Measurements from ENCODE around the gene TMOD1. TPM values are rescaled to one million over a fixed set of nuclear protein-coding genes. Genes with fewer than 3 reads are reported as not detected.

The TMOD1 gene
- total and polyA plus RNA-seq, 9 of the 15 experiments (the other 6 are each of a cell fraction or from before 2014, with no cell fraction given): 7.1 to 41.2 (median 14.2) TPM

- Histone ChIP-seq H3K27me3 (ENCODE audit: control insufficient read depth in 2 of 2, insufficient read depth in 2 of 2, low read length in 2 of 2) (no peaks in the 10 kb centered on the region), H3K36me3 (ENCODE audit: control insufficient read depth, insufficient read depth, low read length) (peaks cover 34% of the 10 kb centered on the region; the same call in 2 of the 3 replicates), H2AFZ (ENCODE audit: low read depth, low read length) (no peak overlapping the region), H3K4me3 (no peak overlapping the region), H3K9me1 (ENCODE audit: control insufficient read depth, insufficient read depth, low read length) (peaks cover 15% of the 10 kb centered on the region), H4K20me1 (replicated peaks; ENCODE audit: control insufficient read depth, insufficient read depth, low read length) (peaks cover 50% of the 10 kb centered on the region), H3K9ac (ENCODE audit: insufficient read depth in 1 of 2, low read depth in 2 of 2, low read length in 2 of 2) (no peak overlapping the region; a peak in 1 of 4 replicates), H3K27ac (ENCODE audit: extremely low read depth, low read depth, low read length) (no peak overlapping the region), H3K79me2 (ENCODE audit: control insufficient read depth, insufficient read depth, low read length) (peaks cover 88% of the 10 kb centered on the region), H3K4me2 (ENCODE audit: insufficient read depth, low read length) (no peak overlapping the region), H3K9me3 (replicated peaks; ENCODE audit: control insufficient read depth, insufficient read depth, low read depth, low read length) (no peaks in the 10 kb centered on the region), H3K4me1 (replicated peaks in 1 of 2; ENCODE audit: control insufficient read depth in 2 of 2, insufficient read depth in 2 of 2, low read length in 2 of 2) (peaks cover 19 to 40% of the 10 kb centered on the region in 2 experiments)
- FAIRE-seq (no peak), ATAC-seq (no peak), DNase-seq (ENCODE audit: extremely low read depth in 1 of 4, low spot score in 3 of 4) (no peak)
- BruUV-seq (replicated peaks): no TSS peak
- 78% methylated on average over 4 of the region's 6 CpGs for WGBS (ENCODE audit: insufficient coverage, low coverage, missing lambda C conversion rate)
- CTCF ChIA-PET (ENCODE audit: low intra/inter-chr PET ratio): no interaction called here
- POLR2A ChIA-PET: interaction anchor here (0.7 to 4.7 kb wide), 4 partner anchors 10 to 52 kb away, joined by 3 to 29 read pairs (median 9); partner anchors contain the start of gene TMOD1
- in situ Hi-C loops (cut with MboI) (no loop called here), intact Hi-C loops (cut with micrococcal nuclease) (no loop called here)
- no peak for TF ChIP-seq YBX1 (IDR thresholded peaks at IDR 0.05)
- no peak for TF ChIP-seq THRB (CRISPR knock-in tag; conservative IDR thresholded peaks at IDR 0.05)
- TF ChIP-seq MAFK (IDR thresholded peaks at IDR 0.05; ENCODE audit: low read length): no peak
- no peak for TF ChIP-seq SMAD1 (IDR thresholded peaks at IDR 0.05; ENCODE audit: low read depth, low read length, partially characterized antibody)
- TF ChIP-seq ETS1 (conservative IDR thresholded peaks at IDR 0.05; ENCODE audit: control insufficient read depth, low read depth, low read length): no peak
Observed at GRCh38 chr9:97515662-97516061, 14.2 kb downstream of the TMOD1 start.

Data from K562 (cell line).